HEK293 (cell line): ENCODE data around the gene WDHD1.
A peak's percentile ranks its signal among the peaks of the same experiment; 100 is the strongest.

ENCODE experiments used
- GLIS1 ChIP-seq: fragments of 450-650 bp; formaldehyde crosslinking; IDR thresholded peaks from 2 replicates; pipeline ENCODE4 v1.5.1; 2016; ENCODE audit warnings: missing biosample characterization, missing genetic modification characterization
- HOXC10 ChIP-seq: sonication (generic); formaldehyde crosslinking; IDR thresholded peaks from 2 replicates; pipeline ENCODE4 v1.8.1; 2023; ENCODE audit warnings: mild to moderate bottlenecking, missing genetic modification reagents
- IKZF3 ChIP-seq: fragments of 450-650 bp; IDR thresholded peaks from 2 replicates; pipeline ENCODE4 v1.5.0; 2018; ENCODE audit warnings: missing biosample characterization, mild to moderate bottlenecking, missing genetic modification characterization, moderate library complexity
- MEIS1 ChIP-seq: sonication (generic); formaldehyde crosslinking; IDR thresholded peaks from 2 replicates; pipeline ENCODE4 v1.8.1; 2022; ENCODE audit warnings: missing genetic modification reagents, mild to moderate bottlenecking, borderline replicate concordance
- PRDM2 ChIP-seq: fragments of 450-650 bp; formaldehyde crosslinking; IDR thresholded peaks from 2 replicates; pipeline ENCODE4 v1.5.1; 2016; ENCODE audit warnings: missing biosample characterization, missing genetic modification characterization, borderline replicate concordance
- SP2 ChIP-seq: fragments of 450-650 bp; formaldehyde crosslinking; IDR thresholded peaks from 2 replicates; pipeline ENCODE4 v1.5.1; 2016; ENCODE audit warnings: missing biosample characterization, missing genetic modification characterization
- TRIM28 ChIP-seq: IDR thresholded peaks from 2 replicates; pipeline ENCODE4 v1.6.1; 2011; ENCODE audit warnings: low read length, control low read depth, borderline replicate concordance
- ZBTB1 ChIP-seq: fragments of 450-650 bp; formaldehyde crosslinking; IDR thresholded peaks from 2 replicates; pipeline ENCODE4 v1.5.1; 2016; ENCODE audit warnings: missing biosample characterization, missing genetic modification characterization
- ZBTB44 ChIP-seq: fragments of 450-650 bp; IDR thresholded peaks from 2 replicates; pipeline ENCODE4 v1.5.1; 2018; ENCODE audit warnings: missing biosample characterization, mild to moderate bottlenecking, missing genetic modification characterization
- ZFP41 ChIP-seq: fragments of 450-650 bp; formaldehyde crosslinking; IDR thresholded peaks from 2 replicates; pipeline ENCODE4 v1.5.1; 2016; ENCODE audit warnings: missing biosample characterization, missing genetic modification characterization, borderline replicate concordance
- ZNF202 ChIP-seq: fragments of 450-650 bp; formaldehyde crosslinking; IDR thresholded peaks from 2 replicates; pipeline ENCODE4 v1.5.1; 2016; ENCODE audit warnings: missing biosample characterization, missing genetic modification characterization, borderline replicate concordance
- ZNF391 ChIP-seq: fragments of 450-650 bp; formaldehyde crosslinking; IDR thresholded peaks from 2 replicates; pipeline ENCODE4 v1.5.1; 2016; ENCODE audit warnings: low read depth, missing biosample characterization, missing genetic modification characterization, borderline replicate concordance
- ZNF416 ChIP-seq: fragments of 450-650 bp; formaldehyde crosslinking; IDR thresholded peaks from 2 replicates; pipeline ENCODE4 v1.5.1; 2016; ENCODE audit warnings: missing biosample characterization, missing genetic modification characterization
- ZNF48 ChIP-seq: fragments of 450-650 bp; formaldehyde crosslinking; IDR thresholded peaks from 2 replicates; pipeline ENCODE4 v1.5.1; 2016; ENCODE audit warnings: missing biosample characterization, missing genetic modification characterization
- ZNF510 ChIP-seq: fragments of 450-650 bp; formaldehyde crosslinking; IDR thresholded peaks from 2 replicates; pipeline ENCODE4 v1.5.1; 2018; ENCODE audit warnings: mild to moderate bottlenecking, missing genetic modification characterization, missing biosample characterization; ENCODE audit not compliant: insufficient replicate concordance
- ZNF514 ChIP-seq: fragments of 450-650 bp; formaldehyde crosslinking; IDR thresholded peaks from 2 replicates; pipeline ENCODE4 v1.5.1; 2016; ENCODE audit warnings: missing biosample characterization, missing genetic modification characterization
- ZNF555 ChIP-seq: fragments of 450-650 bp; formaldehyde crosslinking; conservative IDR thresholded peaks from 2 replicates; pipeline ENCODE4 v1.5.1; 2017; ENCODE audit warnings: missing biosample characterization, mild to moderate bottlenecking, missing genetic modification characterization, inconsistent platforms
- ZNF560 ChIP-seq: fragments of 450-650 bp; formaldehyde crosslinking; IDR thresholded peaks from 2 replicates; pipeline ENCODE4 v1.5.1; 2017; ENCODE audit warnings: missing biosample characterization, missing genetic modification characterization, borderline replicate concordance
- ZNF561 ChIP-seq: fragments of 450-650 bp; IDR thresholded peaks from 2 replicates; pipeline ENCODE4 v1.5.1; 2018; ENCODE audit warnings: missing biosample characterization, missing genetic modification characterization, borderline replicate concordance
- ZNF654 ChIP-seq: fragments of 450-650 bp; formaldehyde crosslinking; IDR thresholded peaks from 2 replicates; pipeline ENCODE4 v1.5.1; 2016; ENCODE audit warnings: low read depth, missing biosample characterization, missing genetic modification characterization
- ZNF664 ChIP-seq: fragments of 450-650 bp; formaldehyde crosslinking; IDR thresholded peaks from 2 replicates; pipeline ENCODE4 v1.5.1; 2016; ENCODE audit warnings: missing biosample characterization, missing genetic modification characterization
- ZNF677 ChIP-seq: fragments of 450-650 bp; IDR thresholded peaks from 2 replicates; pipeline ENCODE4 v1.5.0; 2018; ENCODE audit warnings: missing biosample characterization, mild to moderate bottlenecking, missing genetic modification characterization, moderate library complexity
- ZNF76 ChIP-seq: fragments of 450-650 bp; formaldehyde crosslinking; IDR thresholded peaks from 2 replicates; pipeline ENCODE4; 2016; ENCODE audit warnings: low read depth, missing biosample characterization, missing genetic modification characterization, borderline replicate concordance
- ZNF768 ChIP-seq: fragments of 450-650 bp; formaldehyde crosslinking; IDR thresholded peaks from 2 replicates; pipeline ENCODE4 v1.5.1; 2018; ENCODE audit warnings: missing biosample characterization, mild to moderate bottlenecking, missing genetic modification characterization
- ZNF785 ChIP-seq: fragments of 450-650 bp; formaldehyde crosslinking; IDR thresholded peaks from 2 replicates; pipeline ENCODE4 v1.5.1; 2016; ENCODE audit warnings: missing biosample characterization, missing genetic modification characterization
- ZNF792 ChIP-seq: fragments of 450-650 bp; formaldehyde crosslinking; IDR thresholded peaks from 2 replicates; pipeline ENCODE4 v1.5.1; 2016; ENCODE audit warnings: missing biosample characterization, missing genetic modification characterization
- TF ChIP-seq, protein P1 (sequence below): fragments of 450-650 bp; formaldehyde crosslinking; IDR thresholded peaks from 2 replicates; pipeline ENCODE4 v1.5.1; 2016; ENCODE audit warnings: missing biosample characterization, missing genetic modification characterization
- TF ChIP-seq, protein P2 (sequence below): fragments of 450-650 bp; formaldehyde crosslinking; IDR thresholded peaks from 2 replicates; pipeline ENCODE4 v1.5.1; 2017; ENCODE audit warnings: missing biosample characterization, missing genetic modification characterization

The WDHD1 gene

DNA sequence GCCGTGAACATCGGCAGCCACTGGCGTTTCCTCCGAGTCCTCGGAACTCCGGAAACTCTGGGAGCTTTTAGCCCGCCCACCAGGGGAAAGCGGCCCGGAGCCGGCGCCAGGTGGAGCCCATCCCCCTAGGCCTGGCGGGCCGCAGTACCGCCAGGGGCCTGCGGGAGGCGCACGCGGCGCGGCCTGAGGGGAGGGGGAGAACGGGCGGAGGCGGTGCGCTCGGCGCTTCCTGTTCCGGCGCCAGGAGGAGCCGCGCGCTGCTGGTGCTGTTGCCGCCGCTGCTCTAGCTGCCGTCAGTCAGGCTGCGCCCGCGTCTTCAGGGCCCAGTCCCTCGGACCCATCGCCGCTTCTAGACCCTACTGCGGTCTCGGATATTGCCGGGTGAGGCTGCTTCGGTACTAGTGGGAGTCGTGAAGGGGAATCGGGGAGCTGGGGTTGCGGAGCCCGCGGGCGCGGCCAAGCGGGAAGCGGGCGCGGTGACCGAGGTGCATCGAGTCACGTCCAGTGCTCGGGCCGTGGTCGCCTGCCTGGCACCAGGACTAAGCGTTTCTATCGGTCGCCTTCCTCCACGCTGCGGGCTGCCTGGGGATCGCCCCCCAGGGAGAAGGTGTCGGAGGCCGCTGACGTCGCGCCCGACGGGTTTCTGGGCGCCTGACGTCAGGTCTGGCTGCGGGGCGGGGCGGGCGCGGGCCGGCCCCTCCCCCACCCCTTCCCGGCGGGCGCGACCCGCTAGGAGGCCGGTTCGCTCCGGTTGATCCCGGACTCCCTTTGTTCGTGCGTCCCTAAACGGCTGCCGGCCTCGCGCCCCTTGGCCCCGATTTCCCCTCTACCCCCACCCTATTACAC, 24.7 kb upstream of the WDHD1 start, which contains the start of gene MAPK1IP1L (continued):
- TF ChIP-seq IKZF3 (tag by site-specific recombination) (peak; percentile 87), TRIM28 (peak; percentile 88; the same call in 1 of the 2 replicates), PRDM2 (tag by site-specific recombination) (no peak), ZNF677 (tag by site-specific recombination) (no peak), ZNF391 (tag by site-specific recombination) (peak; percentile 80; the same call in 1 of the 2 replicates), SP2 (peak; percentile 66), ZNF785 (tag by site-specific recombination) (0 out of 2 replicates have a peak, but pooled peaks have one; percentile 39), ZNF561 (tag by site-specific recombination) (0 out of 2 replicates have a peak, but pooled peaks have one; percentile 40), ZNF510 (tag by site-specific recombination) (no peak), ZNF514 (tag by site-specific recombination) (no peak), ZFP41 (tag by site-specific recombination) (no peak), ZNF555 (tag by site-specific recombination) (no peak), ZBTB44 (no peak; the same call in 1 of the 2 replicates), ZNF76 (peak; percentile 69), GLIS1 (peak; percentile 96), HOXC10 (CRISPR knock-in tag) (no peak), ZNF202 (tag by site-specific recombination) (no peak), ZNF560 (tag by site-specific recombination) (no peak), ZBTB1 (tag by site-specific recombination) (no peak; the same call in 1 of the 2 replicates), MEIS1 (no peak), ZNF48 (tag by site-specific recombination) (no peak), ZNF792 (tag by site-specific recombination) (peak; percentile 60; the same call in 1 of the 2 replicates), ZNF768 (tag by site-specific recombination) (no peak), ZNF416 (no peak), ZNF664 (tag by site-specific recombination) (no peak), ZNF654 (tag by site-specific recombination) (peak; percentile 14; the same call in 1 of the 2 replicates)
- TF ChIP-seq, protein P1, sequence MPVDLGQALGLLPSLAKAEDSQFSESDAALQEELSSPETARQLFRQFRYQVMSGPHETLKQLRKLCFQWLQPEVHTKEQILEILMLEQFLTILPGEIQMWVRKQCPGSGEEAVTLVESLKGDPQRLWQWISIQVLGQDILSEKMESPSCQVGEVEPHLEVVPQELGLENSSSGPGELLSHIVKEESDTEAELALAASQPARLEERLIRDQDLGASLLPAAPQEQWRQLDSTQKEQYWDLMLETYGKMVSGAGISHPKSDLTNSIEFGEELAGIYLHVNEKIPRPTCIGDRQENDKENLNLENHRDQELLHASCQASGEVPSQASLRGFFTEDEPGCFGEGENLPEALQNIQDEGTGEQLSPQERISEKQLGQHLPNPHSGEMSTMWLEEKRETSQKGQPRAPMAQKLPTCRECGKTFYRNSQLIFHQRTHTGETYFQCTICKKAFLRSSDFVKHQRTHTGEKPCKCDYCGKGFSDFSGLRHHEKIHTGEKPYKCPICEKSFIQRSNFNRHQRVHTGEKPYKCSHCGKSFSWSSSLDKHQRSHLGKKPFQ (tag by site-specific recombination): no peak
- TF ChIP-seq, protein P2, sequence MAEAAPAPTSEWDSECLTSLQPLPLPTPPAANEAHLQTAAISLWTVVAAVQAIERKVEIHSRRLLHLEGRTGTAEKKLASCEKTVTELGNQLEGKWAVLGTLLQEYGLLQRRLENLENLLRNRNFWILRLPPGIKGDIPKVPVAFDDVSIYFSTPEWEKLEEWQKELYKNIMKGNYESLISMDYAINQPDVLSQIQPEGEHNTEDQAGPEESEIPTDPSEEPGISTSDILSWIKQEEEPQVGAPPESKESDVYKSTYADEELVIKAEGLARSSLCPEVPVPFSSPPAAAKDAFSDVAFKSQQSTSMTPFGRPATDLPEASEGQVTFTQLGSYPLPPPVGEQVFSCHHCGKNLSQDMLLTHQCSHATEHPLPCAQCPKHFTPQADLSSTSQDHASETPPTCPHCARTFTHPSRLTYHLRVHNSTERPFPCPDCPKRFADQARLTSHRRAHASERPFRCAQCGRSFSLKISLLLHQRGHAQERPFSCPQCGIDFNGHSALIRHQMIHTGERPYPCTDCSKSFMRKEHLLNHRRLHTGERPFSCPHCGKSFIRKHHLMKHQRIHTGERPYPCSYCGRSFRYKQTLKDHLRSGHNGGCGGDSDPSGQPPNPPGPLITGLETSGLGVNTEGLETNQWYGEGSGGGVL: peak; percentile 23; the same call in 1 of the 2 replicates
